Body of pancreas (tissue), 4 donors: ENCODE results near the gene UBA5. TPM values are rescaled to one million over a fixed set of nuclear protein-coding genes. Genes with fewer than 3 reads are reported as not detected.

ENCODE experiments used
- ATAC-seq: fragments of 150-250 bp; one replicate; pipeline ENCODE4 v1.9.1; 2016
- DNase-seq, 4 donors: peaks; one replicate each; pipeline ENCODE4 v3.0.0-alpha.2; 2019
- H3K27ac ChIP-seq, 4 donors: fragments of 200-600 bp; sonication (generic); 1 replicate in 3 of 4; 2 replicates in 1 of 4; pipeline versions ENCODE4 v1.5.1 to v1.6.1; 2016 to 2019; ENCODE audit warnings: mild to moderate bottlenecking in 1 of 4, mixed read lengths in 1 of 4, moderate library complexity in 1 of 4
- H3K27me3 ChIP-seq, 2 donors: fragments of 200-600 bp; sonication (generic); one replicate each; pipeline ENCODE4 v1.6.0; 2016; ENCODE audit warnings: mild to moderate bottlenecking in 1 of 2
- H3K36me3 ChIP-seq, 2 donors: fragments of 200-600 bp; sonication (generic); replicated peaks in 1 of 2; 2 replicates each; pipeline ENCODE4 v1.5.1; 2016; ENCODE audit warnings: low read depth in 2 of 2; ENCODE audit not compliant: insufficient read depth in 1 of 2
- H3K4me1 ChIP-seq: fragments of 200-600 bp; sonication (generic); one replicate; pipeline ENCODE4 v1.6.0; 2016
- H3K4me3 ChIP-seq, 2 donors: fragments of 200-600 bp; sonication (generic); 1 replicate in 1 of 2; 2 replicates in 1 of 2; pipeline ENCODE4 v1.5.1; 2016 to 2019
- H3K9me3 ChIP-seq, 3 donors: fragments of 200-600 bp; sonication (generic); 1 replicate in 2 of 3; 2 replicates in 1 of 3; pipeline ENCODE4 v1.5.1; 2016
- POLR2A ChIP-seq, 3 donors: fragments of 450-650 bp; IDR thresholded peaks; one replicate each; pipeline ENCODE4 v1.6.1; 2016; ENCODE audit warnings: antibody characterized with exemption in 3 of 3, mild to moderate bottlenecking in 2 of 3
- WGBS, 2 donors: methylation state at CpG; one replicate each; pipeline ENCODE4 v1.1.5; 2017; 5-methylcytosine and 5-hydroxymethylcytosine counted together
- intact Hi-C: fragments of 100-400 bp; cut with DNase I; formaldehyde crosslinking; loops from one replicate; pipeline ENCODE4 v1.15.1; 2023
- total RNA-seq, 2 donors: library from RNA; depleted of rRNA; stranded (reverse); fragments of >200 nt; gene quantifications; one replicate each; pipeline ENCODE4 v1.1.0, GENCODE V29; 2016
- TF ChIP-seq, protein P1 (sequence below), 7 experiments: fragments of 450-650 bp in 4 of 7; fragments of 200-600 bp in 3 of 7; sonication (generic) in 3 of 7; IDR thresholded peaks; one replicate each; pipeline ENCODE4 v1.5.1; 2016 to 2019; ENCODE audit warnings: antibody characterized with exemption in 7 of 7

UBA5 gene
- total RNA-seq, 2 donors from 2014 or later = 85.6 to 99.2 TPM

DNA sequence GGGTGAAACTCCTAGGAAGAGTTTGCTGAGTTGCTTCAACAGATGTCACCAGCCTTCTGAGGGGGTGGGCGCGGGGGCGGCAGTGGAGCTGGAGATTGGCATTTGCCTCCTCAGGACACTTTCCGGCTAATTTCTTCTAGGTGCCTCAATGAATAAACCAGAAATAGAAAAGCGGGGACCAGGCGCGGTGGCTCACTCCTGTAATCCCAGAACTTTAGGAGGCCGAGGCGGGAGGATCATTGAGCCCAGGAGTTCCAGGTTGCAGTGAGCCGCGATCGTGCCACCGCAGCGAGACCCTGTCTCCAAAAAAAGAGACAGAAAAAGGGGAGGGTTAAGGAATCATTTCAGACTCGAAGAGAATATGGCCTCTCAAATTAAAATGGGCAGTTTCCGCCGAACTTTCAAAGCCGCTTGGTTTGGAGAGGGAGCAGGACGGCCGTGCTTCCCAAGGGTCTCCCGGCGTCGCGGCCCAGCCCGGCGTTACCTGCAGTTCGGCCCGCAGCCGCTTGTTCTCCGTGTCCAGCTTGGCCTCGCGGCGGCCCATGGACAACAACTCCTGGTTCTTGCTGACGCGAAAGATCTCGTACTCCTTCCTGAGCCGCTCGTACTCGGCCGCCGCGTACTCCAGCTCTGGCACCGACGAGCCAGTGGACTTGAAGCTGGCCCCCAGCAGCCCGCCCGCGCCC, 61.5 kb downstream of the UBA5 start:
- intact Hi-C loops = no loop called here
- no peaks in the 10 kb centered on the region for H3K9me3 ChIP-seq
- peaks cover 21% of the 10 kb centered on the region for H3K4me1 ChIP-seq
- peak overlapping the region; percentile 90 to 99 (median 92) for H3K27ac ChIP-seq
- peaks cover 0 to 3% of the 10 kb centered on the region in 2 donors for H3K36me3 ChIP-seq
- H3K4me3 ChIP-seq = peak overlapping the region; percentile 50 to 80
- DNase-seq = peak; percentile 72 to 76 (median 76)
- ATAC-seq = peak; percentile 33
- TF ChIP-seq POLR2A (IDR thresholded peaks at IDR 0.05) = no peak
- TF ChIP-seq, protein P1, sequence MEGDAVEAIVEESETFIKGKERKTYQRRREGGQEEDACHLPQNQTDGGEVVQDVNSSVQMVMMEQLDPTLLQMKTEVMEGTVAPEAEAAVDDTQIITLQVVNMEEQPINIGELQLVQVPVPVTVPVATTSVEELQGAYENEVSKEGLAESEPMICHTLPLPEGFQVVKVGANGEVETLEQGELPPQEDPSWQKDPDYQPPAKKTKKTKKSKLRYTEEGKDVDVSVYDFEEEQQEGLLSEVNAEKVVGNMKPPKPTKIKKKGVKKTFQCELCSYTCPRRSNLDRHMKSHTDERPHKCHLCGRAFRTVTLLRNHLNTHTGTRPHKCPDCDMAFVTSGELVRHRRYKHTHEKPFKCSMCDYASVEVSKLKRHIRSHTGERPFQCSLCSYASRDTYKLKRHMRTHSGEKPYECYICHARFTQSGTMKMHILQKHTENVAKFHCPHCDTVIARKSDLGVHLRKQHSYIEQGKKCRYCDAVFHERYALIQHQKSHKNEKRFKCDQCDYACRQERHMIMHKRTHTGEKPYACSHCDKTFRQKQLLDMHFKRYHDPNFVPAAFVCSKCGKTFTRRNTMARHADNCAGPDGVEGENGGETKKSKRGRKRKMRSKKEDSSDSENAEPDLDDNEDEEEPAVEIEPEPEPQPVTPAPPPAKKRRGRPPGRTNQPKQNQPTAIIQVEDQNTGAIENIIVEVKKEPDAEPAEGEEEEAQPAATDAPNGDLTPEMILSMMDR (IDR thresholded peaks at IDR 0.05) = peak; percentile 11 to 61 (median 41)
- 2% methylated on average over 30 to 47 of the region's 47 CpGs for WGBS, 2 donors
- H3K27me3 ChIP-seq = no peaks in the 10 kb centered on the region

DNA sequence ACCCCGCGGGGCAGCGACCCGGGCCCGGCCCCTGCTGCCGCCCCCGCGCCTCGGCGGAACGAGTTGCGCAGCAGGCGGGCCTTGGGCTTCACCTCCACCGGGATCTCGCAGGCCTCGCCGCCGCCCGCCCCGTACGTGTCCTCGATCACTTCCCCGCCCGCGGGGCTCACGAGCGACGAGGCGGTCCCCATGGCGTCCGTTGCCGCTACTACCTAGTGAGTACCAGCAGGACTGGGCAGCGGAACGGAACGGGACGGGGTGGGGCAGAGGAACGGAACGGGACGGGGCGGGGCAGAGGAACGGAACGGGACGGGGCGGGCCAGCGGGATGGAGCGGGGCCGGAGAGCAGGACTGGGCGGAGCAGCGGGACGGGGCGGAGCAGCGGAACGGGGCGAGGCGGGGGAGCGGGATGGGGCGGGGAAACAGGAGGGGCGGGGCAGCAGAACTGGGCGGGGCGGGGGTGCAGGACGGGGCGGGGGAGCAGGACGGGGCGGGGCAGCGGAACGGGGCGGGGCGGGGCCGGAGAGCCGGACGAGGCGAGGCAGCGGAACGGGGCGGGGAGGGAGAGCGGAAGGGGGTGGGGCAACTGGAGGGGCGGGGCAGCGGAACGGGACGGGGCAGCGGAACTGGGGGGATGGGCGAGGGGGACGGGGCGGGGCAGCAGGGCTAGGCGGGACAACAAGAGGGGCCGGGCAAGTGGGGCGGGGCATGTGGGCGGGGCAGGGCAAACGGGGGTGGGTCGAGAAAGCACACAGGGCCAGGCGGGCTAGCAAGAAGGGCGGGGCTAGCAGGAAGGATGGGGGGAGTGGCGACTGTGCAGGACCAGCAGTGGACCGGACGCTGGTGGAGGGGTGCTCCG, 62.3 kb downstream of the UBA5 start, which contains the start of gene NPHP3:
NPHP3 (minus strand) TSS at position 245 of the 859 bp plus-strand sequence; CDS start at position 191, 54 bp downstream.
- intact Hi-C loops = no loop called here
- Histone ChIP-seq H3K27ac (peak within 1 kb of the TSS; percentile 90 to 99 (median 92)), H3K9me3 (no peaks in the 10 kb centered on the region), H3K27me3 (no peaks in the 10 kb centered on the region), H3K36me3 (peaks cover 0 to 3% of the 10 kb centered on the region in 2 donors), H3K4me1 (peaks cover 21% of the 10 kb centered on the region), H3K4me3 (peak within 1 kb of the TSS; percentile 50 to 80)
- peak; percentile 97 to 99 (median 98) for DNase-seq
- WGBS, 2 donors = 1 to 2% methylated on average over 14 to 51 of the region's 96 CpGs
- peak; percentile 88 for ATAC-seq
- TF ChIP-seq, protein P1 (IDR thresholded peaks at IDR 0.05) = peak in 1 of 7 experiments; percentile 0
- peak; percentile 79 to 82 (median 79) for TF ChIP-seq POLR2A (IDR thresholded peaks at IDR 0.05)

DNA sequence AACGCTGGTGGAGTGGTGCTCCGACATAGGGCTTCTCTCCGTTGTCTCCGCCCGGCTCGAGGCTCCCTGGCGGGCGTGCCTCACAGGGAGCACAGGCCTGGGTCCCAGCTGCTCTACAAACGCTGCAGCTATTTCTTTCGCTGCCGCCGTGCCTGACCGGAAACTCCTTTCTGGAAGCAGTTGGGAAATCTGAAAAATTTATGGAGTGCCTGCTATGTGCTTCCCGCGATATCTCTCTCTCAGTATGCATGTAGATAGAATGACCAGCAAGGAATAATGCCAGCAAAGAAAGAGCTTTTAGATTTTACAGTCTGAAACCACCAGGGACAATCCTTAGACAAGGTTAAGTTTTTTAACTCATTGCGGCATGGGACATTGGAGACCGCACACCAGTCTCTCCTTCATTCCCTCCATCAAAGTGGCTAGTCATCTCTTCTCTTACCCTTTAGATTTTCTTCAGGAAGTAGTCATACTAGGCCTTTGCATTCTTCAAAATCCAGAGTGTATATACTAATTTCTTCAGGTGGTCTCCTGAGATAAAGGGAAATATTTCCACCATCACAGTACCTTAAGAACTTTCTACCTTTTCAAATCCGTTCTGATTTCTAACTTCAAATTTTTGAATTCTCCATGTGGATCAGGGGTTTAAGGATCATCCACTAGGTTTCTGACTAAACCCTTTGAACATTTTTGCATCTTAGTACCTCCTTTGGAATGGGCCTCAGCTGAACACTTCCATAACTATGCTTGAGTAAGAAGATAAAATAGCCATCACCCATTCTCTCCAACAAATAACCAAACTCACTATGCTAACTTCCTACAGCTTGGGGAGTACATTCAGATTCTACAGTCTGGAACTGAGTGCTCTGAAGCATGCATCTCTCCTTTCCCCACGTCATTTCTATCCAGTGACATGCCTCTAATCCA, 63.2 kb downstream of the UBA5 start:
- no peaks in the 10 kb centered on the region for H3K27me3 ChIP-seq
- H3K4me1 ChIP-seq = peaks cover 21% of the 10 kb centered on the region
- intact Hi-C loops = no loop called here
- 8 to 10% methylated on average over 17 to 19 of the region's 19 CpGs for WGBS, 2 donors
- no peaks in the 10 kb centered on the region for H3K9me3 ChIP-seq
- ATAC-seq (peak; percentile 20), DNase-seq (no peak)
- peaks cover 0 to 3% of the 10 kb centered on the region in 2 donors for H3K36me3 ChIP-seq
- peak overlapping the region; percentile 27 to 82 (median 68) for H3K27ac ChIP-seq
- peak overlapping the region; percentile 45 to 48 for H3K4me3 ChIP-seq
- TF ChIP-seq POLR2A (IDR thresholded peaks at IDR 0.05) = peak in 2 of 3 donors; percentile 56 to 58
- TF ChIP-seq, protein P1 (IDR thresholded peaks at IDR 0.05) = no peak

DNA sequence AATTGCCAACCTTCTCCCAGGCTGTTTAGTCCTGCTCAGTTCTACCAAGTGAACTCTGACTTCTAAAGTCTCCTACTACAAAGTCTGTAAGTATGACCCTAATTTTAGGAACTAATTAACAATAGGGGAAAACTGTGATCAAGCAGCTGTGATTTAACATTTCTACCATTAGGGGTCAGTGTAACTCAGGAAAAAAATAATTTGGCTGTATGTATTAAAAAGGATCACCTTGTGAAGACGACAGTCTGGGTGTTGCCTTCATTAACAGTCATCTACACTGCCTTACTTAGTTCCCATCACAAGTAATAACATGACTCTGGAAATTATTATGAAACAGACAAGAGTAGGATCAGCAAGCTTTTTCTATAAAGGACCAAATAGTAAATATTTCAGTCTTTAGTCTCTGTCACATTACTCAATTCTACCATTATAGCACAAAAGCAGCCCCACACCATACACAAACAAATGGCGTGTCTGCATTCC, 66.3 kb downstream of the UBA5 start:
- 4 to 9% methylated on average over 2 of the region's 2 CpGs for WGBS, 2 donors
- Histone ChIP-seq H3K4me1 (peaks cover 6% of the 10 kb centered on the region), H3K27me3 (no peaks in the 10 kb centered on the region), H3K9me3 (no peaks in the 10 kb centered on the region), H3K27ac (no peak overlapping the region), H3K4me3 (no peak overlapping the region), H3K36me3 (no peaks in the 10 kb centered on the region)
- intact Hi-C loops = no loop called here
- ATAC-seq (no peak), DNase-seq (no peak)
- TF ChIP-seq, protein P1 (IDR thresholded peaks at IDR 0.05) = peak; percentile 57 to 82 (median 78)
- no peak for TF ChIP-seq POLR2A (IDR thresholded peaks at IDR 0.05)
